T-helper 2 cell treated with Interferon-gamma antibody and Interleukin-4, amounts not matched to agents 5 μg/mL and 100 μg/mL, for 36 hours (primary cell): ENCODE data around the gene DHX8.

ENCODE experiments used
- DNase-seq: peaks from one replicate; pipeline ENCODE4 v3.0.0; 2021; ENCODE audit warnings: low spot score
- H3K27ac Mint-ChIP-seq: one replicate; pipeline ENCODE4 v1.8.0; 2021; ENCODE audit warnings: mild to moderate bottlenecking, mixed read lengths
- H3K27me3 Mint-ChIP-seq: one replicate; pipeline ENCODE4 v1.8.0; 2021; ENCODE audit warnings: low read depth, mixed read lengths
- H3K36me3 Mint-ChIP-seq: one replicate; pipeline ENCODE4 v1.8.0; 2021; ENCODE audit warnings: low read depth, mixed read lengths
- H3K4me1 Mint-ChIP-seq: one replicate; pipeline ENCODE4 v1.8.0; 2021; ENCODE audit warnings: low read depth, mixed read lengths
- H3K4me3 Mint-ChIP-seq: one replicate; pipeline ENCODE4 v1.8.0; 2022; ENCODE audit warnings: mild to moderate bottlenecking, moderate library complexity, mixed read lengths
- H3K9me3 Mint-ChIP-seq: one replicate; pipeline ENCODE4 v1.8.0; 2021; ENCODE audit warnings: mixed read lengths

DHX8 gene

GRCh38 chr17:43540821-43541674 lies 57.3 kb downstream of the DHX8 start:
- H3K9me3 Mint-ChIP-seq, result no peaks in the 10 kb centered on the region
- H3K27ac Mint-ChIP-seq, result no peak overlapping the region
- H3K4me1 Mint-ChIP-seq, result peaks cover 15% of the 10 kb centered on the region
- no peaks in the 10 kb centered on the region for H3K36me3 Mint-ChIP-seq
- H3K4me3 Mint-ChIP-seq, result no peak overlapping the region
- no peak for DNase-seq
- peaks cover 34% of the 10 kb centered on the region for H3K27me3 Mint-ChIP-seq

- H3K27ac Mint-ChIP-seq, result no peak overlapping the region
- H3K4me1 Mint-ChIP-seq, result peaks cover 23% of the 10 kb centered on the region
- no peak for DNase-seq
- no peaks in the 10 kb centered on the region for H3K9me3 Mint-ChIP-seq
- H3K36me3 Mint-ChIP-seq, result no peaks in the 10 kb centered on the region
- no peak overlapping the region for H3K4me3 Mint-ChIP-seq
- peaks cover 50% of the 10 kb centered on the region for H3K27me3 Mint-ChIP-seq
Observed at GRCh38 chr17:43542859-43543258, 59.1 kb downstream of the DHX8 start.

- Mint-ChIP-seq H3K9me3 (no peaks in the 10 kb centered on the region), H3K4me3 (no peak overlapping the region), H3K27me3 (peaks cover 53% of the 10 kb centered on the region), H3K36me3 (no peaks in the 10 kb centered on the region), H3K4me1 (peaks cover 23% of the 10 kb centered on the region), H3K27ac (no peak overlapping the region)
- DNase-seq, result no peak
Observed at GRCh38 chr17:43543300-43543699, 59.5 kb downstream of the DHX8 start.

- Mint-ChIP-seq H3K4me3 (peak overlapping the region; percentile 78), H3K27me3 (peaks cover 53% of the 10 kb centered on the region), H3K36me3 (no peaks in the 10 kb centered on the region), H3K9me3 (no peaks in the 10 kb centered on the region), H3K4me1 (peaks cover 23% of the 10 kb centered on the region), H3K27ac (no peak overlapping the region)
- DNase-seq, result no peak
Observed at GRCh38 chr17:43543771-43544575, 60.2 kb downstream of the DHX8 start.

- peak overlapping the region; percentile 78 for H3K4me3 Mint-ChIP-seq
- peaks cover 23% of the 10 kb centered on the region for H3K4me1 Mint-ChIP-seq
- no peaks in the 10 kb centered on the region for H3K36me3 Mint-ChIP-seq
- no peaks in the 10 kb centered on the region for H3K9me3 Mint-ChIP-seq
- H3K27me3 Mint-ChIP-seq, result peaks cover 53% of the 10 kb centered on the region
- H3K27ac Mint-ChIP-seq, result no peak overlapping the region
- no peak for DNase-seq
Observed at GRCh38 chr17:43545383-43545632, 61.5 kb downstream of the DHX8 start.

- no peak within 1 kb of the TSS for H3K27ac Mint-ChIP-seq
- H3K27me3 Mint-ChIP-seq, result peaks cover 54% of the 10 kb centered on the region
- H3K4me1 Mint-ChIP-seq, result peaks cover 23% of the 10 kb centered on the region
Observed at GRCh38 chr17:43546319-43547188, 62.8 kb downstream of the DHX8 start, which contains the start of gene ETV4. Gene ETV4, minus strand, starts transcription at chr17:43546340. Its CDS starts 723 bp downstream, at chr17:43545617.

GRCh38 chr17:43547189-43547550 lies 63.4 kb downstream of the DHX8 start:
- peaks cover 51% of the 10 kb centered on the region for H3K27me3 Mint-ChIP-seq
- H3K36me3 Mint-ChIP-seq, result no peaks in the 10 kb centered on the region
- DNase-seq, result no peak
- peak overlapping the region; percentile 87 for H3K4me3 Mint-ChIP-seq
- peaks cover 23% of the 10 kb centered on the region for H3K4me1 Mint-ChIP-seq
- H3K9me3 Mint-ChIP-seq, result no peaks in the 10 kb centered on the region
- H3K27ac Mint-ChIP-seq, result no peak overlapping the region

More at GRCh38 chr17:43546319-43547188, 62.8 kb downstream of the DHX8 start, which contains the start of gene ETV4:
- DNase-seq, result peak; percentile 93
- Mint-ChIP-seq H3K36me3 (no peaks in the 10 kb centered on the region), H3K9me3 (no peaks in the 10 kb centered on the region), H3K4me3 (peak within 1 kb of the TSS; percentile 87)

GRCh38 chr17:43547659-43548256 lies 64.0 kb downstream of the DHX8 start:
- Mint-ChIP-seq H3K4me3 (peak overlapping the region; percentile 87), H3K27ac (no peak overlapping the region), H3K4me1 (peaks cover 23% of the 10 kb centered on the region), H3K9me3 (no peaks in the 10 kb centered on the region), H3K36me3 (no peaks in the 10 kb centered on the region), H3K27me3 (peaks cover 49% of the 10 kb centered on the region)
- DNase-seq, result no peak

GRCh38 chr17:43548689-43549379 lies 65.1 kb downstream of the DHX8 start:
- H3K4me1 Mint-ChIP-seq, result peaks cover 21% of the 10 kb centered on the region
- no peaks in the 10 kb centered on the region for H3K36me3 Mint-ChIP-seq
- no peak overlapping the region for H3K4me3 Mint-ChIP-seq
- no peaks in the 10 kb centered on the region for H3K9me3 Mint-ChIP-seq
- peaks cover 44% of the 10 kb centered on the region for H3K27me3 Mint-ChIP-seq
- no peak overlapping the region for H3K27ac Mint-ChIP-seq
- no peak for DNase-seq

- no peaks in the 10 kb centered on the region for H3K9me3 Mint-ChIP-seq
- no peak overlapping the region for H3K27ac Mint-ChIP-seq
- H3K27me3 Mint-ChIP-seq, result peaks cover 42% of the 10 kb centered on the region
- H3K4me3 Mint-ChIP-seq, result no peak overlapping the region
- H3K4me1 Mint-ChIP-seq, result peaks cover 18% of the 10 kb centered on the region
- H3K36me3 Mint-ChIP-seq, result no peaks in the 10 kb centered on the region
- DNase-seq, result no peak
Observed at GRCh38 chr17:43549496-43549895, 65.7 kb downstream of the DHX8 start.

- Mint-ChIP-seq H3K27ac (no peak overlapping the region), H3K36me3 (no peaks in the 10 kb centered on the region), H3K4me1 (peaks cover 12% of the 10 kb centered on the region), H3K9me3 (no peaks in the 10 kb centered on the region), H3K27me3 (peaks cover 38% of the 10 kb centered on the region), H3K4me3 (no peak overlapping the region)
- DNase-seq, result no peak
Observed at GRCh38 chr17:43550754-43551153, 67.0 kb downstream of the DHX8 start.

- Mint-ChIP-seq H3K9me3 (no peaks in the 10 kb centered on the region), H3K4me1 (peaks cover 9% of the 10 kb centered on the region), H3K36me3 (no peaks in the 10 kb centered on the region), H3K4me3 (no peak overlapping the region), H3K27ac (no peak overlapping the region), H3K27me3 (peaks cover 27% of the 10 kb centered on the region)
- DNase-seq, result no peak
Observed at GRCh38 chr17:43552229-43552837, 68.6 kb downstream of the DHX8 start.

- no peaks in the 10 kb centered on the region for H3K36me3 Mint-ChIP-seq
- H3K9me3 Mint-ChIP-seq, result no peaks in the 10 kb centered on the region
- DNase-seq, result no peak
Observed at GRCh38 chr17:43553573-43553972, 69.8 kb downstream of the DHX8 start.

More at GRCh38 chr17:43553573-43553972, 69.8 kb downstream of the DHX8 start:
- H3K27me3 Mint-ChIP-seq, result peaks cover 18% of the 10 kb centered on the region
- peaks cover 7% of the 10 kb centered on the region for H3K4me1 Mint-ChIP-seq
- H3K4me3 Mint-ChIP-seq, result no peak overlapping the region
- no peak overlapping the region for H3K27ac Mint-ChIP-seq
